Left kidney (tissue), 2 donors: Measurements from ENCODE around the gene PNPLA7. TPM values are rescaled to one million over a fixed set of nuclear protein-coding genes. Genes with fewer than 3 reads are reported as not detected.
"Not testable (repeated sequence)": the region's sequence is repeated elsewhere in the genome, so short reads cannot be mapped to it uniquely, and the experiment has no call there.

Source experiments
- DNase-seq: peaks from one replicate; pipeline ENCODE4 v3.0.0-alpha.2; 2013
- polyA plus RNA-seq: library from polyadenylated mRNA; unstranded; fragments of 120-200 nt; gene quantifications from one replicate; pipeline ENCODE4 v1.2.1, GENCODE V29; 2013; ENCODE audit not compliant: insufficient read length

Gene PNPLA7
- polyA plus RNA-seq, 1 donor, result 3.7 TPM

DNA sequence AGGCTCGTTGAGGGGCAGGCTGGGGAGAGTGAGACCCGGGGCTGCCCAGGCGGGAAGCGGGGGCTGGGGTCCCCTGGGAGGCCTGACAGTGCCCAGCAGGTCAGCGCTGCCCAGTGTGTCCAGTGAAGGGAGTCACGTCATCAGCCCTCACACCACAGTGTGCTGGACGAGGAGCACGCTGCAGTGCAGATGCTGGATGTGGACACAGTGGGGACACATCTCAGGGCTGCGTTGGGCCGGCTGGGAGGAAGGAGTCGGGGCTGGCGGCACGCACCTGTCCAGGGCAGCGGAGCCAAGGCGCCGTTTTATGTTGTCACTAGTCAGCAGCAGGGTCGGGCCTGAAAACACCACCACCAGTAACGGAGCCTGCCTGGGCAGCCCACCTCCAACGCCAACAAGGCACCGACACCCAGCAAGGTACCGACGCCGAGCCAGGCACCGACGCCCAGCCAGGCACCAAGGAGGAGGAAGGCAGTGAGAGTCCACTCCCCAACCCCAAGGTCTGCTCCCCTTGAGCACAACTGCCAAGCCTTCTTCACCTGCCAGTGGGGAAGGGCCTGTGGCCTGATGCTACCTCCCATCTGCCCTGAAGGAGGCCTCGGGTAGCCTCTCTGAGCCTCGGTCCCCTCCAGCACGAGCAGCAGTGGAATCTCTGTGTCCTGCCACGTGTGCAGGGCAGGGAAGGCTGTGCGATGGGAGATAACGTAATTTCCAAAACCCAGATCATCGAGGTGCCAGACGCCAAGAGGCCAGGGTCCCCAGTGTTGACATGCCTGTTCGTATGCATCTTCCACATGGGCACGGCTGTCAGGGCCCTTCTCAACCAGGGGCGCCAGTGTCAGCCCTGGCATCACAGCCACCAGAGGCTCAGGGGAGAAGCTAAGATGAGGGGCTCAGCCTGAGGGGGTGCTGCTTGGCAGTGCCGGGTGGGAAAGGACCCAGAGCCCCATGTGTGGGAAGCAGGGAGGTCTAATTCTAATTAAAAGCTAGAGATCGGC is 69.2 kb downstream of the PNPLA7 start:
- no peak for DNase-seq

DNA sequence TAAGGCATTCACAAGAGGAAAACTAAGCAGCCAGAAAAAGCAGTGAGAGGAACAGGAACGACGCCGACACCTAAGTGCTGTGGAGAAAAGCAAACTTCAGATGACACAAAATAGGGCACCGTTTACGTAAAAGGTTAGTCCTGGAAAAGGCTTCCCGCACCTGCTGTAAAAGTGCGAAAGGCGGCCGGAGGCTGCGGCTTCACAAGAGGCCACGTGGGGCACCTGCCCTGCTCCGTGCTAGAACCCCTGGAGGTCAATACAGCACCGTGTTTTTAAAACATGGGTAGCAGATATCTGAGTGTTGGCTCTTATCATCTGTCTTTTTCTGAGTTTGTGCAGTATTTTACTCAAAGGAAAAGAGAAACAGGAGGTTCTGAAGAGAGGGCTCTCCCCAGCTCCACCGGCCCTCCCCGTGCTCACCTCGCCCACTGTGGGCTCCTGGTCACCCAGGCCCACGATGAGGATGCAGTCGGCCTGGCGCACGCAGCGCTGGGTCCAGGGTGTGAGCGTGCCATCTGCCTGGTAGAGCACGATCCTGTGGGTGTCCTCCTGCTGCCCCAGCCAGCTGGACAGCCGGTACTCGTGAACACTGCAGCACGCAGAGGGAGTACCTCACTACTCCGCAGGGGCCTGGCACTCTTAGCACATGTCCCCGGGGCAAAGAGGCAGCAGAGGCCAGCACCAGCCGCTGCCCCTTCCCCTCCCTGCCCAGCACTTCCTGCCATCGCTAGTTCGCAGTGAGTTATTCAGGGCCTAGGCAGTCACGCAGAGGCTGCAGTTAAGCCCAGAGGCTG is 70.1 kb downstream of the PNPLA7 start:
- DNase-seq, result no peak

DNA sequence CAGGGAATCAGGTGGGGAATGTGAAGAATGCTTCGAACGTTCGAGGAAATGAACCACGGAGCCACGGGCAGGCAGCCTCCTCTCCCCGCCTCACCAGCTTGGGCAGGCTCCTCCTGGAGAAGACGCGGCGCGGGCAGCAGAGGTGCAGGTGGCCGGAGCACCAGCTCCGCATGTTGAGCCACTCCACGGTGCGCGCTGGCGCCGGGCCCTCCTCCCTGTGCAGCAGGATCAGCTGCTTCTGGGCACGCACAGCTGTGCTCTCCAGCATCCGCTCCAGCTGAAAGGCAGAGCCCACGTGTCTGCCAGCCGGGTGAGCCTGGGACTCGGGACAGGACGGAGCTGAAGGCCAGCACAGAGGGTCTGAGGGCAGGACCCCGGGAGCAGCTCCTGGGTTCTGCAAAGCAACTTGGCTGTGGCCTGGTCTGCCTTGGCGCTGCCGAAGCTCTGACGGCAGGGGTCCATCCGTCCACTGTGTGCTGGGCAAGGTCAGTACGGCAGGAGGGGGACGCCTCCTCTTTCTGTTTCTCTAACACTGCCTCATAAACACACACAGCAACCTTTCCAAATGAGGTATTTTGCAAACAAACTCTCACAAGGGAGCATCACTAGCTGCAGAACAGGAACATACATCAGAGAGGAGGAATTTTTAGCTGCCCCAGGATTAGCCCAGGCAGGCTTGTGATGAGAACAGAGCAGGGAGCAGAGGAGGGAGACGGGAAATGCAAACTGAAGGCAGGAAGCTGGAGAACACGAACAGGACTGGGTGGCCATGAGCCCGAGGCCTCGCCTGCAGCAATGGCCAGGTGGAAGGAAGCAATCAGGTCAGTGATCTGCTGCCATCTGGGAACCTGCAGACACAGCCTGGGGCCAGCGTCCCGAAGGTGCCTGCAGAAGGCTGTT is 71.0 kb downstream of the PNPLA7 start:
- no peak for DNase-seq

DNA sequence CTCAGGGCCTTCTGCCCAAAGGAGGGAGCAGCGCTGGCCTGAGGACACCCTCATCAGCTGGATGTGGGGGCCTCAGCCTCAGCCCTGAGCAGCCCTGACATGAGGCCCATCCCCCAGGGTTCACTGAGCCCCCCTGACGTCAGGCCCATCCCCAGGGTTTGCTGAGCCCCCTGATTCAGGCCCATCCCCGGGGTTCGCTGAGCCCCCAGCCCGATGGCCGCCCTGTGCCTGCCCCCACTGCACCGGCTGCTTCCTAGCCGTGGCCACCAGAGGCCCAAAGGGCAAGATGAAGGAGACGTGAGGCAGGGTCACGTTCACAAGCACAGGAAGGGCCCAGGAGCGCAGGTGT is 71.6 kb downstream of the PNPLA7 start:
- DNase-seq, result no peak

DNA sequence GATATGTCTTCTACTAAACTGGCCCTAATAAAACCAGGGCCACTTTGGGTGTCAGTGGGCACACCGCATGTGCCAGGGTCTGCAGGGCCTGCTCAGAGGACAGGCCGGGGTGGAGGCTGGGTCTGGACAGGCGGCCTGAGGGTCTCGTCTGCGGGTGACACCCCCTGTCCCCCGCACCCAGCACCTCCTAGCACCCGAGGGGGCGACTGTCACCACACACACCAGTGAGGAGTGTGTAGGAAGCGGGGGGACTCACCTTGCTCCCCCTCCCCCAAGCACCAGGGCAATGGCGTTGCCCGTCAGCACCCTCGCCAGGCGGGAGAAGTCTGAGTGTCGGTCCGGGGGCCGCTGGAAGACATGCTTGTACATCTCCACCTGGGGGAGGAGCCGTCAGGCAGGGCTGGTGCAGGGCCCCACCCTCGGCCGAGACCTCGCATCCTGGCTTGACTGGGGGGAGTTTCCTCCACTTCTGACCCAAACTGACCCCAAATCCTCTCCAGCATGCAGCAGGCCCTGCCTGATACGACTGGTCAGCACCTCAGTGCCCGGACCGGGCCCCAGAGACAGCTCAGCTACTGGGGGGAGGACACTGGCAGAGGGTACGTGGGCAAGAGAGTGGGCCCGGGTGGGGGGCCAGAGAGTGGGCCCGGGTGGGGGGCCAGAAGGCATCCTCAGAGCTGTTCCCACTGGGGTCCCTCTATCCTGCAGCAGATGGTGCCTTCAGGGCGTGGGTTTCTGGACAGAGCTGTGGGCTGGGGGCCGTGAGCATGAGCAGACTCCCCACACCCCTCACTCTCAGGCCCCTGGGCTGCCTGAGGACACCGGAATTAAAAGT is 72.2 kb downstream of the PNPLA7 start:
- DNase-seq, result no peak

DNA sequence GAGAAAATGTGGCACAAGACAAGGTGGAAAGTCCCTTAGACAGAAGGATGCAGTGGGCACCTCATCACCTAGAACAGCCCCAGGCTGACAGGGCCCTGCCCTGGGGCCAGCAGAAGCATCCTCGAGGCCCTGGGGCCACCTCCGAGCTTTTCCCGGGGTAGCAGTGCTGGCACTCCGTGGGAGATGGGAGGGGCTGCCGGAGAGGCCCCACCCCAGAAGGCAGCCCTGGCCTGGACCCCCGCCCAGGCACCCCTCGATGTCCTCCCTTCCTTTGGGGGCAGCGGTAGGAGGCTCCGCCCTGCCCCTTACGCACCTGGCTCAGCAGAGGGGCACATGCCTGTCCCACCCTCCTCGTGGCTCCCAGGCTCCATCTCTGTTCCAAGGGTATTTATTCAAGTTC is 73.3 kb downstream of the PNPLA7 start:
- DNase-seq, result no peak

DNA sequence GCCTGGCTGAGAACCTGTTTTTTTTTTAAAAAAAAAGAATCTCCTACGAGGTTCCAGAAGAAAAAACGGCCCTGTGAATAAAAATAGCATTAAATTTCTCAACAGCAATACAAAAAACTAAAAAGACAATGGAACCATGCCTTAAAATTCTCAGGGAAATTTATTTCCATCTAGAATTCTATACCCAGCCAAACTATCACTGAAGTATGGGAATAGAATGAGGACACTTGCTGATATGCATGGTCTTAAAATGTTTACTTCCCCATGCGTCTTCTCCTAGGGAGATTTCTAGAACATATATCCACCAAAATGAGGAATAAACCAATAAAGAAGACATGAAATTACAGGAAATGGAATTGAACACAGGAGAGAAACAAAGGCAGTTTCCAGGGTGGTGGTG is 74.5 kb downstream of the PNPLA7 start:
- no peak for DNase-seq

DNA sequence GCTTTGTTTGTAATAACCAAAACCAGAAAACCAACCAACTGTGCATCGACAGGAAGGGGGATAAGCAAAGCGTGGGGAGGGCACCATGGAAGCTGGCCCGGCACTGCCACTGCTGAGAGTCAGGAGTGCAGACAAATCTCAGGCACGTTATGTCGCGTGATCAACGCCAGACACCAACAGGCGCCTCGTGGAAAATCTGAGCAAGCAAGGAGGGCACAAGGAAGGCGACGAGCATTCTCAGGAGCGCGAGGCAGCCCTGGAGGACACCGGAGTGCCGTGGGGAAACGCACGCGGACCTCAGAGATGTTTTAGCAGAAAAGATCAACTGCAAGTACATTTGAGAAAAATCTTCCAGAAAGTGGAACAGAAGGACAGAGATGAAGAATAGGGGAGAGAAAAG is 75.9 kb downstream of the PNPLA7 start:
- DNase-seq, result no peak

DNA sequence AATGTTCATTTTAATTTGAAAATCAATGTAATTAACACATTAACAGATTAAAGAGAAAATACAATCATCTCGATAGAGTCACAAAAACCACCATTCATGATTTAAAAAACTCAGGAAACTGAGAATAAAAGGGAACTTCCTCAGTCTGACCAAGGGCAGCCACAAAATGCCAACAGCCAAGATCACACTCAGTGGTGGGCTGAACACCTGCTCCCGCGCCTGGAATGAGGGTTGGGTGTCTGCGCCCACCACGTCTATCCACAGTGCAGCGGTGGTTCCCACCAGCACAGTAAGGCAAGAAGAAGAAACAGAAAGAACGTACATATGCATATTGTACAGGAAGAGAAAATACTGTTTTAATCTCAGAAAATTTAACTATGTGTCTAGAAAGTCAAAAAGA is 79.4 kb downstream of the PNPLA7 start:
- DNase-seq, result no peak

DNA sequence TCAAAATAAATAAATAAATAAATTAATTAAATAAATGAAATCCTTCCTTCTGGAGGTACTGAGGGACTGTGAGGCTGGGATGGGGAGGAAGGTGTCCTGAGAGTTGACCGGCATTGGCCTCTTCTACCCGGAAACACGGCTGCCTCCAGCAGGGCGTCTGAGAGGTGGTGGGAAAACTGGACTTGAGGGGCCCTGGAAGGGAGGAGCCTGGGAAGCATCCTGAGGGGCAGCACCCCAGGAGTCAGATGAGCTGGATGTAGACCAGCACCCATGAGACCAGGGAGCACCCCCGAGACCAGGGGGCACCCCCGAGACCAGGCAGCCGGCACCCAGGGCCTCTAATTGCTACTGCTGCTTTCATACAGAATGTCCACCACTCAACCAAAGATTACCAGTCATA is 82.3 kb downstream of the PNPLA7 start:
- DNase-seq, result no peak

DNA sequence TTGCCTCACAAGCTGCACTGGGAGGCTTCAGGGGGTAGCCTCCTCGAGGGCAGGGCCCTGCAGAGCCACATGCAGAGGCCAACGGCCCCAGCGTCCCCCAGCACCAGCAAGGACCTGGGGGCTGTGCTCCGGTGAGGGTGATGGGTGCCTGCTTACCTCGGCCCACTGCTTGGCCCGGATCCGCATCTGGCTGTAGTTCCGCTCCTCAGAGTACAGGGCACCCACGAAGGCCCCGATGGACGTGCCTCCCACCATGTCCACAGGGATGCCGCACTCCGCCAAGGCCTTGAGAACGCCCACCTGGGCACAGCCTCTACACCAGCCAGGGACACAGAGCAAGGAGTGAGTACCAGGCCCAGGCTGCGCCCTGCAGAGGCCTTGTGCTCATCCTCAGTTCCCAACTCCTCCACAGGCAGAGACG is 83.0 kb downstream of the PNPLA7 start:
- no peak for DNase-seq

DNA sequence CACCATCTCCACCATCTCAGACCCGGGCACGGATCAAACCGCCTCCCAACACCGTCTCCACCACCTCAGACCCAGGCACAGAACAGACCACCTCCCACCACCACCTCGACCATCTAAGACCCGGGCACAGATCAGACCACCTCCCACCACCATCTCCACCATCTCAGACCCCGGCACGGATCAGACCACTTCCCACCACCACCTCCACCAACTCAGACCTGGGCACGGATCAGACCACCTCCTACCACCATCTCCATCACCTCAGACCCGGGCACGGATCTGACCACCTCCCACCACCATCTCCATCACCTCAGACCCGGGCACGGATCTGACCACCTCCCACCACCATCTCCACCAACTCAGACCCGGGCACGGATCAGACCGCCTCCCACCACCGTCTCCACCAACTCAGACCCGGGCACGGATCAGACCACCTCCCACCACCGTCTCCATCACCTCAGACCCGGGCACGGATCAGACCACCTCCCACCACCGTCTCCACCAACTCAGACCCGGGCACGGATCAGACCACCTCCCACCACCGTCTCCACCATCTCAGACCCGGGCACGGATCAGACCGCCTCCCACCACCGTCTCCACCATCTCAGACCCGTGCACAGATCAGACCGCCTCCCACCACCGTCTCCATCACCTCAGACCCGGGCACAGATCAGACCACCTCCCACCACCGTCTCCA is 83.7 kb downstream of the PNPLA7 start:
- DNase-seq, result not testable (repeated sequence)

DNA sequence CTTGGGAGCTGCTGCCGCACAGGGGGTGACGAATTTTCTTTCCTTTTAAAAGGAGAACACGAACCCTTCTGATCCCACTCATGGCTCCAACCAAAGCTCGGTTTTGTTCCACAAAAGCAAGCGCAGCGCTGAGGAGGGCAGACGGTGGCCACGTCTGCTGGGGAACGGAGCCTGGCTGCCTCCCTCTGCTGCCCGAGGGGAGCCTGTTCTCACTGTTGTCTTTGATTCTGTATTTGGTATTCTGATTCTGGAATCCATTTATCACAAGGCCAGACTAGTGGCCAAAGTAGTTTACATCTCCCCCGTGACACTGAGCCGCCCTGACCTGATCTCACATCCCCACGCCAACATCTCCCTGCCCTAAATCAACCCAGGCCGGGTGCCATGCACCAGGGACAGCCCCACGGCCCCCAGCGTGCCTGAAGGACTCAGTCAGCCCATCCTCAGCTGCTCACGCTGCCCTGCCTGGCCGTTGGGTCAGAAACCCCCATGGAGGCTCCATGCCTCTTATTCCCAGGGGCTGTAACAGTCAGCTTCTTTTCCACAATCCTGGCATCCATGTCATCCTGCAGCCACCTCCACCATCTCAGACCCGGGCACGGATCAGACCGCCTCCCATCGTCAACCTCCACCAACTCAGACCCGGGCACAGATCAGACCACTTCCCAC is 84.3 kb downstream of the PNPLA7 start:
- DNase-seq, result no peak

DNA sequence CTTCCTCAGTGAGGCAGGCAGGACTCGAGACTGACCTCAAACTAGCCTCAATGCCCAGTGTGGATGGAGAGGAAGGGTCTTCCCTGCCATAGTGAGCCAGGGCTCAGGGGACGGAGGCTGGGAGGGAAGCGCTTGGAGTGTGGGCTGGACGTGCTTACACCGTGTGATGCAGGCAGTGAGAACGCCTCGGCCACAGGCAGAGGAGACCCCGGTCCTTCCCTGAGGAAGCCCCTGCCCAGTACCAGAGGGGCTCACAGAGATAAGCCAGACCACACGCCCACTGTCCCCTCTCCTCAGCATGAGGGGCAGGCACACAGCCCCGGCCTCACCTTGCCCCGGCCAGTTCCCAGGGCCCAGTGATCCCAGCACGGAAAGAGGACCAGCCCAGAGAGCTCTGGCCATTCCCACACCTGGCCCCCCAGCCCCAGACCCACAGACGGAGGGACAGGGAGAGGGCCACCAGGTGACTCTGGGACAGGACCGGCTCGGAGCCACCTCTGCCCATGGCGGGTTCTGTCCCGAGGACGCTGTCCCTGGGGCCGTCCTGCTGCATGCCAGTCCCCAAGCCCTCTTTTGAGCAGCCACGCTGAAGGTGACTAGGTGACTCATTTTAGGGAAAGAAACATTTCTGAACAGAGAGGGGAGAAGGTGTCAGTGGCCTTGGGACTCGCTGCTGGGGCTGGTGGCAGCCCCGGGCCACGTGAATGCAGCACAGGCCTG is 85.0 kb downstream of the PNPLA7 start:
- no peak for DNase-seq

DNA sequence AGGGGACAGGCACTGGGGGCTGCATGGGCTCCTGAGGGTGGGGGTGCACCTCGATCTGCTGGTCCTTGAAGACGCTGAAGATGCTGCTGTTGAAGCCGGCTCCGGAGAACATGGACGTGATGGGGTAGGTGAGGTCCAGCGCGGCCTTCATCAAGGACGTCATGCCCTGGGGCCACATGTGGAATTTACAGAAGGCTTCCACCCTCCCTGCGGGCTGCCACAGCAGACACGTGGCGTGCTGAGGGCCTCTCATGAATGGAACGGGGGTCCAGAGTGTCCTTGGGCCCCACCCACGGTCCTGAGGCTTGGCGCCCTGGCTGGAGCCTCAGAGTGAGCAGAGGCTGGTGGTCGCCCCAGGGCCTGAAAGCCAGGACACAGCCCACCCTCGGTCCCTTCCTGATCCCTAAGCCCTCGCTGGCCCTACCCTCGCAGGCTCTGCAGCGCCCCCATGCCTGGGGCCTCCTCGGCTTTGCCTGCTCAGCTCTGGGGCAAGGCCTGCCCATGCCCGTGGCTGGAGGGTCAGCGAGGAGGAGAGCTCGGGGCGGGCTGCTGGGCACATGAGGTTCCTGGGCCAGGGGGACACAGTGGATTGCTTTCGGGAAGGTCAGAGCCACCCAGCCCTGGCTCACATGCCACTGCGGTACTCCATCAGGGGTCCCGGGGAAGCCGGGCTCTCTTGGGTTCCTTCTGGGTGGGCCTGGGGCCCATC is 85.8 kb downstream of the PNPLA7 start:
- DNase-seq, result no peak

DNA sequence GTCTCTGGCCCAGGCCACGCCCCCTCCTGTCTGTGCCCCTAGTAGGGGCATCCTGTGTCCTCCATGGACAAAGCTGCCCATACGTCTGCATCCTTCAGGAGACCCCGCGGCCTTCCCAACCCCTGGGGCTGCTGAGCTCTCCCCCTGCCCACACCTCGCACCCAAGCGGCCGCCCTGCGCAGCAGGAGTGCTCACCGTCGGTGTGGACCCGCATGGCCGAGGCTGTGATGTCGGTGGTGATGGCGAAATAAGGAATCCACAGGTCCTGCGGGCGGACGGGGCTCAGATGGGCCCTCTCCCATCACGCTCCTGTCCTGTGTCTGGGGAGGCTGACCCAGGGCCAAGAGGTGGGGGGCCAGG is 86.3 kb downstream of the PNPLA7 start:
- DNase-seq, result no peak

DNA sequence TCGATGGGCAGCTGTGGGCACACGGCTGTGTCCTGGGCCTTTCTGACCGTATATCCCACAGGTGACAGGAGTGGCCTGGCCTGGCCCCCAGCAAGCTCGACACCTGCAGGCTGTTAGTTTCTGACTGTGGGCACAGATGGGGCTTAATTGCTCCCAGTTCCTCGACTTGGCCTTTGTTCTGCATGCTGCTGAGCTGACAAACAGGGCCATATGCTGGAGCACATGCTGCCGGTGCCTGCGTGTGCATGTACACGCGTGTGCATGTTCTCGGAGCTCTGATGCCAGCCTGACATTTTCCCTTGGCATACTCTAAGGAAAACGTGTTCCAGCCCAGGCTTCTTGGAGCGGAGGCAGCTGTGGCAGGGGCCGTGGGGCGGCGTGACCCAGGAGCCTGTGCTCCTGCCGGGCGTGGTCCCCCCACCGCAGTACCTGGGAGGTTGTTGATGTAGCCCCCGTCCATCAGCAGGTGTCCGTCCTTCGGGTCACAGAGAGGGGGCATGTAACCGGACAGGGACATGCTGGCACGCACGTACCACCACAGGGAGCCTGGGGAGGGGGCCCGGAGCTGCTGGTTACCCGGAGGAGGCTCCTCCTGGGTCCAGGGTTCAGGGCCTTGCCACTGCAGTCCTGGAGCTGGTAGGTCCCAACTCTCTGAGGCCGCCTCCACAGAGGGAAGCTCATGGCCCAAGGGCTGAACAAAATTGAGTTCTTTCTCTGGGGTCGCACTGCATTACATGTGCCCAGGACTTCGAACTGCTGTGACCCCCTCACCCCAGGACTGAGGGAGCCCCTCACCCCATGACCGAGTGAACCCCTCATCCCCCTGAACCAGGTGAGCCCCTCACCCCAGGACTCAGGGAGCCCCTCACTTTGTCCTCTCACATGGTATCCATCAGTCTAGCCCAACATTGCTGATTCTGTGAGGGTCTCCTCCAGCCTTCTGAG is 86.9 kb downstream of the PNPLA7 start:
- no peak for DNase-seq
